Measurements from ENCODE around the gene HMCN1.

Gene HMCN1

DNA sequence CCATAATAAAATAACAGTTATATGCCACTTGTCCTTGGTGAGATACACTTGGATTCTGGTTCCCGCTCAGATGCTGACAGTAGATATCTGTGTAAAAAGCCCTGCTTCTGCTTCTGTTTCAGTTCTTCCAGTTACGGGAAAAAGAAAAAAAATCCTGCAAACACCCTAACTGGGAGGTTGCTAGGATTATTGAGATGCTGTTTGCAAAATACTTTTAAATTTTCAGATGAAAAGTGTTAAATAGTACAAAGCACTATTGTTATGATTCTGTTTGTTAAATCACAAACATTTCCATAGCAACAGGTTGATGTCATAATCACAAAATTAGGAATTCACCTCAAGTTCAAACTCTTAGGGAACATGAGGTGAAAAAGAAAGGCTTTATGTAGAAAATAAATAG, 232.3 kb downstream of the HMCN1 start:
- DNase-seq (ENCODE audit: low read depth in 2 of 2), result no peak

DNA sequence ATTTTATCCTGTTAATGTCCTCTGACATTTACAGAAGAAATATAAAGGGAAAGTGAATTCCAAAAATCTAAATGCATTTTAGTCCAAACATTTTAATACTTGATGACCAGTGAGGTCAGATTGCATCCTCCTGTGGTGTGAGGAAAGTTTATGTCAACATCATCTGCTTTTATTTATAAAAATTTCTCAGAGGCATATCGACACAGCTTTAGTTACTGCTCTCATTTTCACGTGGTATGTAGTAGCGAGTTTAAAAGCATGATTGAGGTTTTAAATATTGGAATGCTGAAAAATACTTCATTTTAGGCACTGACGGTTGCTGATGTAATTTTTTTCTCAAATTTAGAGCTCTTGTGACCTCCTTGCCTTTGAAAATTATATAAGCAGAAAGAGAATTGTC, 234.8 kb downstream of the HMCN1 start:
- no peak for DNase-seq (ENCODE audit: low read depth in 2 of 2)

DNA sequence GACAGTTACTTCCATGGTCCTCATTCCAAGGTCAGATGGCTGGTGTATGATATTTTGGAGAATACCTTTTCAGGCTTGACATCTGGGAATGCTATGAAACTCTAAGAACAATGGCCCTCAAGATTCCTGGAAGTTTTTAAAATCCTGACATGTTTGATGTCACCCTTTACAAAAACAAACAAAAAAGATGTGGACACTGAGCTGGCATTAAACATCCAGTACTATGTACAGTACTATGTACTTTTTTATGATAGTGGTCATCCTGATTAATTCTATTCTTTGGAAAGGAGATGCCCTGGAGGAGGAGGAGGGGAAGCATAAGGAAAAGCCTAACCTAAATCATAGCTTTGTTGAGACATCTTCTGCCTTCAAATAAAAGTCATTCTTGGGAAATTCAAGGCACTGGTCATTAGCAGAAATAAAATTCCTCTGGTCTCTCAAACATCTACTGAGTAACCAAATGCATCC, 235.4 kb downstream of the HMCN1 start:
- DNase-seq (ENCODE audit: low read depth in 2 of 2), result no peak

DNA sequence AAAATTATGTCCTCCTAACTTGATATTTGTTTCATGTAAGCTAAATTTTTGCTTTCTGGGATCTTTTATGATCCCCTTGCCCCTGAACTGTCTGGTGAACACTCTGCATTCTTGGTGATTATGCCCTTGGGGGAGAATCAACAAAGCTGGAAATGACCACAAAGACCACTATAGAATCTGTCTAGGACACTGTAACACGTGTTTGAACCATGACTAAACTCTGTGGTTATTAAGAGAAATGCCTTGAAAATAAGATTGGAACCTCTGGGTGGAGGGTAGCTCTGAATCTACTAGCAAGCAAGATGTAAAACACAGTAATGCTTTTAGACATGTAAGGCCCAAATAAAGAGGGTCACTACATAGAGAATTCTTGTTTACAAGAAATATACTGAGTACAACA, 237.5 kb downstream of the HMCN1 start:
- no peak for DNase-seq (ENCODE audit: low read depth in 2 of 2)

DNA sequence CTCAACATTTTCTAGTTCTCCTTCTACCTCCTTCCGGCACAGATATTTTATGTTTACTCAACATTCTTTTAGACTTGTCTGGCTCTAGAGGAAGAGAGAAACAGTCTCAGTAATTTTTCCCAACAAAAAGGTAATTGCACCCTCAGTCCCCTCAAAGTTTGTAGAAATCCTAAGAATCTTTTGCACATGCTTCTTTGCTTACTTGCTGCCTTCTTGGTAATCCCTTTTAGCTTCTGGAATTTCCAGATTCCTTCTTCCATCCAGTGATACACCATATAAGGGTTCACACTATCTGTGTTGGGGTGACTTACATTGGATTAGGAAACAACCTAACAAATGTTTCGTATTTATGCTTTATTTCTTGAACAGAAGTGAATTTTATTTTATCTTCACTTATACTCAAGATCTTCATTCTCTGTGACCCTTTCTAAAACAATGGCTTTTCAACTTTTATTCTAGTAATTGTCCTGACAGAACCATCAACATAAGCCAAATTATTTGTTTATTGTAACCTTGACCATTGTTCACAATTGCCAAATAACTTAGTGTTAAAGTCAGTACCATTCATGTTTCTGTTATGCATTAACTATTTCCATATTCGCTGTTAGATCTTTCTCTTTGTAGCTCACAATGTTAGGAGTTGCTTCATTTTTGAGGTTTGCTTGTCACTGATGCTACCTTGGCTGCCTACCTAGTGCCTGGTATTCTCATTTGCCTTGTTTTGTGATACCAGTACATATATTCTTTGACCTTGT, 238.1 kb downstream of the HMCN1 start:
- DNase-seq (ENCODE audit: low read depth in 2 of 2), result no peak

DNA sequence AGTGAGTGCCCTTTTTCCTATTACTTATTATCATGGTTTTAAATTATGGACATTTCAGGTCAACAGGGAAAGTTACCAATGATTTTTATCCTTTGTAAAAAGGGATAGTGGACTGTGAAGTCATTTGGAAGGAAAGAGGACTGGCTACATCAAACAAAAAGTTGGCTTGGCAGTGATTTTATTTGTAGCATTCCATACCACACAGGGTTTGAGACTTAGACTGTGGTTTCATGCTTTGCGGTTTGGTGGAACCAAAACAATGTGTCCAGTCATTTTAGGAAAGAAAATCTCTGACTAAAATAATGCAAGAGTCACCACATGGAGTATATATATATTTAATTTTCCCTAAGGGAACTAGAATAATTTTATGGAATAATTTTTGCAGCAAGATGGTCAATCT, 239.5 kb downstream of the HMCN1 start:
- DNase-seq (ENCODE audit: low read depth in 2 of 2), result no peak

DNA sequence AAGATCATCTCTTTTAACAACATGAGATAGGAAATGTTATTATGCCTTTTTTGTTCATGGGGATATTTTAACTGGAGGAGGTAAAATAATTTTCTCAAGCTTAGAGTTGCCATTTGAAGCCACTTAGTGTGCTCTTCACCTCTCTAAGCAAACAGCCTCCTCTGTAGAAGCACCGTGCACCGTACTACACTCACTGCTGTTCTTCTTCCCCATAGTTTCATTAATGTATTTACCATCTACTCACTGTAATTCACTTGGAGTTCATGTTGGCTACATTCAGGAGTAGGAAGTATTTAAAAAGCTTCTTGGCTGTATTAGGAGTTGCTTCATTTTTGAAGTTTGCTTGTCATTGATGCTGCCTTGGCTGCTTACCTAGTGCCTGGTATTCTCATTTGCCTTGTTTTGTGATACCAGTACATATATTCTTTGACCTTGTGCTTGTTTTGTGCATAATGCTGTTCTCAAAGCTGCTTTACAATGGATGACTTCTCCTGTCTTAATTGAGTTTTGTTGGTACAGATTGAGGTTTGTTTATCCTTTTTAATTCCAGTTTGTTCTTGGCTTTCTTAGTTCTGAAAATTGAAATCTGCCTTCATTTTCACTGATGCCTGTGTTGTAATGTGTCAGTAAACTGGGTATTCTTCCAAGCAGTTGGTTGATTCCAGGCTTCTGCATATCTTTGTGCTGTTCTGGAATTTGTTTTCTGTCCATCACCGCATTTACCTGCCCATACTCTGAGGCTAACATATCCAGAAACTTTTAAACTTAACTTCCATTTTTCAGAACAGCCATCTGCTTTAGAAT, 240.4 kb downstream of the HMCN1 start:
- no peak for DNase-seq (ENCODE audit: low read depth in 2 of 2)

DNA sequence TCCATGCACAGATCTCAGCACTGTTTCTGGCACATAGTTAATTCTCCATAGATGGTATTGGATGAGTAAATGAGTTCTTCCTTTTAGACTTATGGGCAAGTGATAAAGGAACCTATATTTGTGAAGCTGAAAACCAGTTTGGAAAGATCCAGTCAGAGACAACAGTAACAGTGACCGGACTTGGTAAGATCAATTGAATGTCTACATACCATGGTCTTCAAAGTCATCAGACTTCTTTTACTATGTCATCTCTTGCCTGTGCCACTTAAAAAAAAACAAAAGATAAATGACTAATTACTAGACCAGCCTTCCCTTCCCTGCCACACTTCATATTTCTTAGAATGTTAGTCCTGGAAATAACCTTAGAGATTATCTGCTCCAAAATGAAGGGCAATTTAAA, 246.7 kb downstream of the HMCN1 start:
- DNase-seq (ENCODE audit: low read depth in 2 of 2), result no peak

DNA sequence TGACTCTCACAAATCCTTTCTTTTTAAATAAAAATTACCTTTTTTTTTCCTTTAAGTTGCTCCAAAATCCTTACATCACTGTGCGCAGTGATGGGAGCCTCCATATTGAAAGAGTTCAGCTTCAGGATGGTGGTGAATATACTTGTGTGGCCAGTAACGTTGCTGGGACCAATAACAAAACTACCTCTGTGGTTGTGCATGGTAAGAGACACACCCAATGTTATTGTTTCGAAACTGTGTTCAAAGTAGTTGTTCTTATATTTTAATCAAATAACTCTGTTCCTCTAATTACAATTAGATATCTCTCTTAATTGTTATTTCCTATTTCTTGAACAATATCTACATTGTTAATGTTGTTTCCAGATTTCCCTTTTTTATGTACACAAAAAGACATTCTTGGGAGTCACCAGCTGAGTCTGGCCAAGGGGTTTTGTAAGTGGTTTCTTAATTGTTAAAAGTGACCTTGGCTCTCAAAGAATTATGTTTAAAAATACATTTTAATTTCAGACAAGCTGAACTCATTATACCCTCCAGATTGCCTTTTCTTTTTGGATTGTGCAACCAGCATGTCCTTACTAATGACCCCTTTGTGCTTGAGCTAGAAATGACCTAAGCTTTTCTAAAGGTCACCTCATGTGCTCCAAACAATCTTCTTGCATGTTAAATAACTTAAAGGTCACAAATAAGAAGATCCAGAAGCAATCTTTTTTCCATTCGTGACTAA, 250.1 kb downstream of the HMCN1 start:
- DNase-seq (ENCODE audit: low read depth in 2 of 2), result no peak

DNA sequence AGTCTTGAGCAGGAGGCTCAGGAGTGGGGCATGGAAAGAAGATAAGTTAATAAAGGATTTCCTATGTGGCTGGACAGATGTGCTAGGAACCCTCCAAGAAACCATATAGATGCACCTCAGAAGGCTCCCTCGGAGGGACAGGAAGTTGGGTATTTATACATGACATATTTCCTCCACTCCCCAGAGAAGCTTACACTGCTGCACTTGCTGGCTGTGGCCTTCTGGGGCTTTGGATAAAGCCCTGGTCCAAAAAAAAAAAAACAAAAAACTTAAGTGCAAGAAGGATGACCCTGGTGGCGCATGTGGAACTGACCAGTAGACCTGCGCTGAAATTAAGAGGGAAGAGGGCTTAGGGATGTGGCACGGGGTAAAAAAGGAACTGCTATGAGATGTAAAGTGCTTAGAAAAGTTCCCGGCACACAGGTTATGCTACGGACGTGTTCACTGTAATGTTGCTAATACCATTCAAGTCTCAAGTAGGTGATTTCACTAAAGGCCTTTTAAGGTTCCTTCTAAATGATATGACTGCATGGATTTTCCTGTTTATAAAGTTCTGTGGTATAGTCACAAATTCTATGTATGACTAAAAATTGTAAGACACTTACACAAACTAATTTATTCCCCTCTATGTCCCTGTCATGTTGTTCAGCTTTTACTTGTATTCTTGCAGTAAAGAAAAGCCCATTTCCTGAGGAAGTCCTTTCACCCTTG, 253.6 kb downstream of the HMCN1 start:
- no peak for DNase-seq (ENCODE audit: low read depth in 2 of 2)

DNA sequence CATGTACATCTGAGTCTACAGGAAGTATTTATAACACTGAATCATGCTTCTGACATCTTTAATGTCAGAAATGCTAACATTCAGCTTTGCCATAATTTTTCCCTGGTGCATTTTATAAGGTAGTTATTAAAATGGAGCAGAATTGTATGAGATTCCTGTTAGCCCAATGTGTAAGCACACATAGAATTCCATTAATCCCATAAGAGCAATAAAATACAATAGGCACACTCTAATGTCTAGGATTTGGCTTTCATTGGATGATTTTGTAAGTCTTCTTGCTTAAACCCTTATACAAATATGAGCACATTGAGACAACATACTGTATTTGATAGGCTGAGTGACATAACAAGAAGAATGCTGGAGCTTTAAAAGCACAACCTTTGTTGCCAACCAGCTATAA, 256.4 kb downstream of the HMCN1 start:
- no peak for DNase-seq (ENCODE audit: low read depth in 2 of 2)

DNA sequence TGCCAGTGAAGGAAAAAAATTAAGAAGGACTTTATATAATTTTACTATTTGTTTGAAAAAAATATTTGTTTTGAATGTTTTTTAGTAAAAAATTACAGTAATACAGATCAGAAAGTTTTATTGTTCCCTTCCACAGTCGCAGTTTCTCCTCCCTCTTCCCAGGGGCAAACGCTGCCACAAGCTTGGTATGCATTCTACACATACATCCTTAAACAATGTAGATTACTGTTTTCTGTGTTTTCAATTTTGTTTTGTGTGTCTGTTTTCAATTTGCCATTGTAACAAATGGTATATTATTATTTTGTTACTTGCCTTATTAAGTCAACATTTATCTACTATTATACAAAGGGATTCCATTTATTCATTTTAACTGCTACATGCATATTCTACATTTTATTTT, 257.1 kb downstream of the HMCN1 start:
- no peak for DNase-seq (ENCODE audit: low read depth in 2 of 2)

DNA sequence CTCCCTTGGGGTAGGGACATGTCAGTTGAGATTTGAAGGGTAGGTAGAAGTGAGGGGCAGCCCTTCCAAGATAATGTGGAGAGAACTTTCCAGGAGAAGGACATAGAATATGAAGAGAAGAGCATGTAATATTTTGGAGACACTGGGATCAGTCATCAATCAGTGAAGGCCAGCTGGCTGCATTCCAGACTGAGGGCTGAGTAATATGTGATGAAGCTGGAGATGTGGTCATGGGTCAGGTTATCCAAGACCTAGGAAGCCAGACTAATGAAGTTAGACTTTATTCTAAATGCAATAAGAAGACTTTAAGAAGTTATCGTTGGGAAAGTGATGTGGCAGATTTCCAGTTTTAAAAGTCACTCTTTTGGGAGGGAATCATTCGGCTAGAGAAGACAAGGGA, 262.0 kb downstream of the HMCN1 start:
- DNase-seq (ENCODE audit: low read depth in 2 of 2), result no peak

DNA sequence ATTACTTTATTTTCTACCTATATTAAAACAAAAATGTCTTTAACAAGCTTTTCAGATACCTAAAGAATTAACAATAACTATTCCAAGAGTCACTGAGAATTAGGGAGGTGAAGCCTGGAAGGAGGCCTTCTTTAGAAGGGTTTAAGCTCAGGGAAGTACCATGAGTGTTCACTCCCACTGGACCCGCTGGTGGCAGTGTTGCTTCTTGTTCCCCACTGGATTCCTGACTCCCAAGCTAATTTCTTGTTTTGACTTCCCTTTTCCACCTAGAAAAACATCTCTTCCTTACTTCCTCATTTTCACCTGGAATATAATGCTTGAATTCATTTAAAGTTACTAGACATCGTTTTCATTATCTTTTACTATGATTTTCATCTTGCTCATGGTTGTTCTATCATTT, 264.2 kb downstream of the HMCN1 start:
- DNase-seq (ENCODE audit: low read depth in 2 of 2), result no peak

DNA sequence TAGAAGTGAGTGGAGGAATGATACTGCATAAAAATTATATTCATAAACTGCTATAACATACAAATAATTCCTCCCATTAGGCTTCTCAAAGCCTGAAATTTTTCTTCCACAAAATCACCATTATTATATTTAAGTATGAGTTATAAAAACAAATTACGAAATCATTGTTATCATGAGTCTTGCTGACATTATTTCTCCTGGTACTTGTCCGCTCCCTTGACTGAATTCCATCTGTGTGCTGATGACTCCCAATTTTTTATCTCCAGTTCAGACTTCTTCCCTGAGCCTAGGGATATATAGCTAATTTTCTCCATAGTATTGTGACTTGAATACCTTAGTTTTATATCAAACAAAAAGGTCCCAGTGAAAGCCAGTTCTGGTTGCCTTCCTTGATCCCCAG, 268.2 kb downstream of the HMCN1 start:
- no peak for DNase-seq (ENCODE audit: low read depth in 2 of 2)

DNA sequence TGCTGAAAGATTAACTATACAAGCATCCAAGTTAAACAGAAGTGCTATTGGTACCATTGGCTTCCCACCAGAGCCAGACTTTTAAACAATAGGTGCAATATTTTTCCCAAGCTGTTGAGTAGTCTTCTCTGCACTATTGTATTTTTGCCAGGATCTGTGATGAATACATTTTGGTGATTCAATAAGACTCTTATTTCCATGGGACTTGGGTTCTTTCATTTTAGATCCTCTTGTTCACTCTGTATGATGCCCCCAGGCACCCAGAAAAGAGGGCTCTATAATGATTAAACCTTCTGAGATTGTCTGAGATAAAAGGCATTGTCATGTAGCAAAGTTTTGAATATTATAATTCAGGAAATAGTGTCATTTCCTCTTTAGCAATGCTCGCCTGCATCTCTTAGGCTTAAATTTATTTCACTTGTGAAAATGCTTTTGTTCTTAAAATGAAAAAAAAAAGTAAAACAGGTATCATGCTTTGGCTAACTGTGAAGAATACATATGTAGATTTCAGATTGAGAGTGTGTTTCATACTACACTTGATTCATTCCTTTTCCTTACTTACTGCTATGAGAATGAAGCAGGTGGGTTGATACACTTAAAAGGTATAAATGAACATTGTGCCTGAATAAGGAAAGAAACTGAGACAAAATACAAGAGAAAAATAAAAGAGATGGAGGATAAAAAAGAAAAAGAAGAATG, 275.0 kb downstream of the HMCN1 start:
- DNase-seq (ENCODE audit: low read depth in 2 of 2), result no peak

DNA sequence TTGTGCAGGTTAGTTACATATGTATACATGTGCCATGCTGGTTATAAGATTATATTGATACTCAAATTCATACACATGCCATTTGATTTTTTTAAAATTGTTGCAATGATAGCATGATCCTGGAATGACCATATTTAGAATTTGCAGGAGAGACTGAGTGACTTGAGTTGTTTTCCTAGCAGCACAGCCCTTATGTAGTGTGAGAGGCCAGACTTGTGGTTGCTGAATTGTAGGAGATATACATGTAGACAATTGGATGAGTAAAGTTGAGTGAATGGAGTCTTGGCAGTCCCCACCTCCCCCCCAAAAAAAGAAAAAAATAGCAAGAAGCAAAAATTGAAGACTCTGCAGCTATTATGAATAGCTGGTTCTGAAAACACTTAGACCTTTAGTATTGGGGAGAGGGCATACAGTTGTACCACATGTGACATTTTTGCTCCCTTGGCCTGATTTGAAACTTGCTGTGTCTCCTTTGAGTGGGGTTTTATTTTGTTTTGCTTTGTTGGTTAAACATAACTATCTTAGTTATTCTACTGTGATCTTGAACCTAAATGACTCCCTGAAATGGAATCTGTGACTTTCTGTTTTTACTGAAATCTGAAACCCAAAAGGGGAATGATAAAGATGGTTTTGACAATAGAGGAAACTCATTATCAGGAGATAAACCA, 280.3 kb downstream of the HMCN1 start:
- no peak for DNase-seq (ENCODE audit: low read depth in 2 of 2)

DNA sequence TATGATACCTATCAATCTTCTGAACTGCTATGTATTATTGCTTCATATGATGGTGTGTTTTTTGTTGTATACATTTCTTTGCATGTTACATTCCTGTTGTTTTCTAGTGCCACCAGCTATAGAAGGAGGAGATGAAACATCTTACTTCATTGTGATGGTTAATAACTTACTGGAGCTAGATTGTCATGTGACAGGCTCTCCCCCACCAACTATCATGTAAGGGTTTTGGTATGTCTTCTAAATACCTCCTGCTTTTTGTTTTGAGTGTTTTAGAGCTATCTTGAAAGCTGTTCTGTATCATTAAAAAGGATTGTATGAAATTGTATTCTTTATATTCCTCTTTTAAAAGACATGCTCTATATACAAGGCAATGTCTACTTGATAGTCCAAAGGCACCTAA, 282.7 kb downstream of the HMCN1 start:
- no peak for DNase-seq (ENCODE audit: low read depth in 2 of 2)

DNA sequence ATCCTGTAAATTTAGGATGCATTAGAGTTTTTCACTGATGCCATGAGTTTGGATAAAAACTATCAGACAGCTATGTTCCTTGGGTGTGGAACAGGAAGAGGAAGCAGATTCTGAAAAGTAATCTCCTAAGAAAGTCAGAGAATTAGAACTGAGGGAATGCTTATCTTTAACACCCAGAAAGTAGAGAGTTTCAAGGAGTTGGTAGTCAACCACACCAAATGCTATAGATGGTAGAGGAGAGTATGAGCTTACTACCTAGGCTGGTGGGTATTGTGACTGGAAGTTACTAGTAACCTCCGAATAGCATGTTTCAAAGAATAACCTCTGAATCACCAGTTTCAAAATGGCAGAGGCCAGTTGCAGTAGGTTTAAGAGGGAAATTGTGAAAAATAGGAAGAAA, 288.0 kb downstream of the HMCN1 start:
- DNase-seq (ENCODE audit: low read depth in 2 of 2), result no peak

DNA sequence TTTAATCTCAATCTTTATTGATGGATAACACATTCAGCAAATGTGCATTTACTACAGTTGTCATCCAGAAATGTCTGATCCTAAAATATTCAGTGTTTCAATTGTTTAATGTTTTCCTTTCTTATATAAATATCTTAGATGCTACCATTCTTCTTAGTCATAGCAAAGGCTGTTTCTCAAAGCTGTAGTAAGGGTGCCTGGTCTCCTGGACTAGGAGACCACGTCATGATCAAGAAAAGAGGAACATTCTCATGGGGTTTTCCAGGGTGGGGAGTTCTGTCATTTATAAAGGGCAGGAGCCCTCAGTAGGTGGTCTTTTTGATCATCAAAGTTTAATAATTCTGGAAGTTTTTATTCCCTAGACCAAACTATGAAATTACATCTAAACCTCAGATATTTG, 292.8 kb downstream of the HMCN1 start:
- no peak for DNase-seq (ENCODE audit: low read depth in 2 of 2)

DNA sequence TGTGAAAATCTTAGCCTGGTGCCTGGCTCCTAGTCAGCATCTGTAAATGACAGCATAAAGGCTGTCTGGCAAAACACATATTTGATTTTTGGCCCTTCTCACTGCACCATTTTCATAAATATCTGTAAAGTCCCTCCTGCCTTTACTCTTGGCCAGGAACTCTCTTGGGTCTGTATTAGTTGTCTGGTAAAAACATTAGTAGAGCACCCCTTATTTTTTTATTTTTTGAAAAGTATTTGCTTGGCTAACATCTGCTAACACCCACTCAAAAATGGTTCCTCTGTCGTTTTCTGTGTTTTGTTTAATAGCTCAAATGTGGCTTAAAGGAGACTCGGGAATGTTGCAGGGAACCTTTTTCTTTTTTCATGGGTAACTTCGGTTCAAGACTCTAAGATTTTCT, 293.4 kb downstream of the HMCN1 start:
- DNase-seq (ENCODE audit: low read depth in 2 of 2), result no peak

Data from stimulated activated CD4-positive, alpha-beta T cell treated with anti-CD3 and anti-CD28 coated beads, Interleukin-1b, Interleukin-23, amount 100 ng/mL, for 4 hours (primary cell).